ENCODE data around the gene MRPL40.

Gene MRPL40

GRCh38 chr22:19483481-19484244 is 51.3 kb downstream of the MRPL40 start:
- no peak for DNase-seq

Measured in femur (tissue), 1 donor.